GM19240 (cell line): ENCODE measurements around the gene SARS1.

Experiments
- DNase-seq: peaks from one replicate; pipeline ENCODE4 v3.0.0; 2011; ENCODE audit warnings: low spot score; ENCODE audit not compliant: insufficient read length

Gene SARS1

DNA sequence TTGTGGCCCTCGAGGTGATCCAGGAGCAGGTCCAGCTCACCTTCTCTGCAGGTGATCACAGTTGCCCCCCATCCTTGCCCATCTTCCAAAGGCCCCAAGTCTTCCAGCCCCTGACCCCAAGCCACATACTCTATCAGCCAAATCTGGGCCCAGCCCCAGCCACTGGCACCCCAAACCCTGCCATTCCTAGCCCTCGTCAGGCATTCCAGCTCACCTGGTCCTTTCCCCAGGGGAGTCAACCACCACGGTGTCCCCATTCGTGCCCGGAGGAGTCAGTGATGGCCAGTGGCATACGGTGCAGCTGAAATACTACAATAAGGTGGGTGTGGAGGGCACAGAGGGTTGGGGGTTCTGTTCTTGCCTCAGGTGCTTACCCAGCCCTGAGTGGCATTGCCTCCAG is 47.9 kb downstream of the SARS1 start:
- DNase-seq, result no peak

DNA sequence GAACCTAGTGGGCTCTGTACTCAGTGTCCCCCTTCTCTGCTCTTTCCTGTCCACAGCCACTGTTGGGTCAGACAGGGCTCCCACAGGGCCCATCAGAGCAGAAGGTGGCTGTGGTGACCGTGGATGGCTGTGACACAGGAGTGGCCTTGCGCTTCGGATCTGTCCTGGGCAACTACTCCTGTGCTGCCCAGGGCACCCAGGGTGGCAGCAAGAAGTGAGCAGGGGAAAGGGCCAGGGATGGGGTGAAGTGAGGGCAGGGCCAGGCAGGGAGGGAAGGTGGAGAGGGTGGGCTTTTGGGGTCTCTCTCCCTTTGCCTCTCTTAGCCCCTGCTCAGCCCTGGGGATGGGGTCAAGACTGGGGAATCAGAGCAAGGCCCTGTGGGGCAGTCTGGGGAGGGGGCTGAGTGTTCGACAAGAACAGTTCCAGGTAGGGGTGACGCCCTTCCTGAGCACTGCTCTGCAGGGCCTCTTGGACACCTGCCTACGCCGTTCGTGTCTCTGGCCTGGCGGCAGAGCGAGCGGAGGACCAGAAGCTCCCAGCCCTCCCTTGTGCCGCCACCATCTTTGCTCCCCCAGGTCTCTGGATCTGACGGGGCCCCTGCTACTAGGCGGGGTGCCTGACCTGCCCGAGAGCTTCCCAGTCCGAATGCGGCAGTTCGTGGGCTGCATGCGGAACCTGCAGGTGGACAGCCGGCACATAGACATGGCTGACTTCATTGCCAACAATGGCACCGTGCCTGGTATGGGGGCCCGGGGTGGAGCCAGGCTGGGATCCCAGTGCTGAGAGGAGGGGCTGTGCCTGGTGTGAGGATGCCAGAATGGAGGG is 48.7 kb downstream of the SARS1 start:
- no peak for DNase-seq

DNA sequence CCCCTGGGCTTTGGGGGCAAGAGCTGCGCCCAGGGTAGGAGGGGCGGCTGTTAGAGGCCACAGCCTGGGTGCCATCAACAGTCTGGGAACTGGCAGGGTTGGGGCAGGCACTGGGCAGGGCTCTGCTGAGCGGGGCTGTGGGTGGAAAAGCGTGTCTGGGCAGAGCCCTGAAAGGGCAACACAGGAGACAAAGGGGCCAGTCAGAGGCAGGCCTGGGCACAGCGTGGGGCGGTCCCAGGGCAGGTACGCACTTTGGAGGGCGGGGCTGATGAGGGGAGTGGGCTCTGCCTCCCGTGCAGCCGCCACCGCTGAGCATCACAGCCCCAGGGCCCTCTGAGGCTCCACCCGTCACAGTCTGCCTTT is 49.5 kb downstream of the SARS1 start:
- DNase-seq, result no peak

GRCh38 chr1:109263597-109264378 is 50.1 kb downstream of the SARS1 start:
- peak; percentile 91 for DNase-seq

GRCh38 chr1:109264379-109264755 is 50.6 kb downstream of the SARS1 start:
- DNase-seq, result no peak

GRCh38 chr1:109265016-109265415 is 51.3 kb downstream of the SARS1 start:
- DNase-seq, result no peak

- DNase-seq, result no peak
These were observed 52.1 kb downstream of the SARS1 start for GRCh38 chr1:109265741-109266330.

GRCh38 chr1:109266965-109267364 is 53.2 kb downstream of the SARS1 start:
- DNase-seq, result no peak

GRCh38 chr1:109267743-109268300 is 54.1 kb downstream of the SARS1 start:
- DNase-seq, result no peak

GRCh38 chr1:109268431-109269211 is 54.9 kb downstream of the SARS1 start:
- no peak for DNase-seq

- no peak for DNase-seq
These were observed 55.7 kb downstream of the SARS1 start for GRCh38 chr1:109269212-109269980.

DNA sequence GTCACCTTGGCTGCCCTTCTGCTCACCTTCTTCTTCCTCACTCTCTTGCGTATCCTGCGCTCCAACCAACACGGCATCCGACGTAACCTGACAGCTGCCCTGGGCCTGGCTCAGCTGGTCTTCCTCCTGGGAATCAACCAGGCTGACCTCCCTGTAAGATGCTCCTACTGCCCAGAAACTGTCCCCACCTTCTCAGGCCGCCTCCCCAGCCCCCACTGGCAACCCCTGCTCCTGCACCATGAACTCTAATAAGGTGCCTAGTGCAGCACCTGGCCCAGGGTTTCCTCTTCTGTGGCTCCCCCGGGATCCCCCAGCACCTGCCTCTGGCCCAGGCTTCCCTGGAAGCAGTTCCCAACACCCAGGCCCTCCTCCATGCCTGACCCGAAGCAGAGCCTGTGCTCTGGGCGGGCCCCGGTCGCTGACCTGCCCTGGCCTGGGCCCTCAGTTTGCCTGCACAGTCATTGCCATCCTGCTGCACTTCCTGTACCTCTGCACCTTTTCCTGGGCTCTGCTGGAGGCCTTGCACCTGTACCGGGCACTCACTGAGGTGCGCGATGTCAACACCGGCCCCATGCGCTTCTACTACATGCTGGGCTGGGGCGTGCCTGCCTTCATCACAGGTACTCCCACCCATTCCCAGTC is 56.4 kb downstream of the SARS1 start:
- no peak for DNase-seq

DNA sequence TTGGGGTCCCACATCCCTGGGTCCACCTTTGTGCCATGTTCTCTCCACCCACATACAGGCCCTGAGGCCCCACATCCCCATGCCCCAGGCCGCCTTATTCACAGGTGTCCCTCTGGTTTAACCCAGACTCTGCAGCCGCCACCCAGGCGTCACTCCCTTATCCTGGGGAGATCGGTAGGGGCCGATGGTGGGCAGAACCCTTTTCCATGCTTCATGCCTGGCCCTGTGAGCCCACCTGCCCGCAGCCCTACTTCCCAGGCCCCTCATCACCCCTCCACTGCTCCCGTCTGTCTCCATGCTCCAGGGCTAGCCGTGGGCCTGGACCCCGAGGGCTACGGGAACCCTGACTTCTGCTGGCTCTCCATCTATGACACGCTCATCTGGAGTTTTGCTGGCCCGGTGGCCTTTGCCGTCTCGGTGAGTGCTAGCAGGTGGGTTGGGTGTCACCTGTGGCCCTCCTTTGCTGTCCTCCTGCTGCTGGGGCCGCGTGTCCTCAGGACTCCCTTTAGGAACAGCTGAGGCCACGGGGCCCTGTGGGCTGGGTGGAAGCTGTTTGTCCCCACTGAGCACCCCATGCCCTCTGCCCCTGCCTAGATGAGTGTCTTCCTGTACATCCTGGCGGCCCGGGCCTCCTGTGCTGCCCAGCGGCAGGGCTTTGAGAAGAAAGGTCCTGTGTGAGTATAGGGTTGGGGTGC is 57.1 kb downstream of the SARS1 start:
- DNase-seq, result no peak

DNA sequence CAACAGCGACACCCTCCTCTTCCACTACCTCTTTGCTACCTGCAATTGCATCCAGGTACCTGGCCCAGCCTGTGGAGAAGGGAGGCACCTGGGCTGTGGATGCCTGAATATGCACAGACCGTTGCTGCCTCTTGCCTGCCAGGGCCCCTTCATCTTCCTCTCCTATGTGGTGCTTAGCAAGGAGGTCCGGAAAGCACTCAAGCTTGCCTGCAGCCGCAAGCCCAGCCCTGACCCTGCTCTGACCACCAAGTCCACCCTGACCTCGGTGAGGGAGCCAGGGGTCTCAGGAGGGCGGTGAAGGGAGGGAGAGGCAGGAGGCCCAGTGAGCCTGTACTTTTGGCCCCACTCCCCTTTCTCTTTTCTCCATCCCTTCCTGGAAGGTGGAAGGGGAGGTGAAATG is 57.7 kb downstream of the SARS1 start:
- no peak for DNase-seq

DNA sequence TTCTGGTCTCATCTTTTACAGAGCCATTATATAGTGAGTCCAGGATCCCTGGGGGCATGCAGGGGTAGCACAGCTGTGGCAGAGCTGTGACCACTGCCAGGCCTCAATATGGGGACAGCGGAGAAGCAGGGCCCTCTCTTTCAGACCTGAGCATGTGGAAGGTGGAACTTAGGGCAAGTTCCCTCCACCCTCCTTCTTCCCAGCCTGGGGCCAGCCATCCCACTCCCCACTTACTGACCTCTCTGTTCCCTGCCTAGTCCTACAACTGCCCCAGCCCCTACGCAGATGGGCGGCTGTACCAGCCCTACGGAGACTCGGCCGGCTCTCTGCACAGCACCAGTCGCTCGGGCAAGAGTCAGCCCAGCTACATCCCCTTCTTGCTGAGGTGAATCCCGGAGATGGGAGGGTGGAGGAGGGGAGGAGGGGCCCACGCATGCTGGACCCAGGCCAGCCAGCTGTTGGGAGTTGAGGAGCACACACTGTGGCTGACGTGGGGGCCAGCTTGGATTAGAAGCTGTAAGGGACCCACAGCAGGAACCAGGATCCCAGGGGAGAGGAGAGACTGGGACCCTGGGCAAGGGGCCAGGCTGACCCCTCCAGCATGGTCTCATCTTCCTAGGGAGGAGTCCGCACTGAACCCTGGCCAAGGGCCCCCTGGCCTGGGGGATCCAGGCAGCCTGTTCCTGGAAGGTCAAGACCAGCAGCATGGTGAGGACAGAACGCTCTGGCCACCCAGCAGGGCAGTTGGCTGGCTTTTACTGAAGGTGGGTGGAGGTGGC is 58.5 kb downstream of the SARS1 start:
- no peak for DNase-seq

DNA sequence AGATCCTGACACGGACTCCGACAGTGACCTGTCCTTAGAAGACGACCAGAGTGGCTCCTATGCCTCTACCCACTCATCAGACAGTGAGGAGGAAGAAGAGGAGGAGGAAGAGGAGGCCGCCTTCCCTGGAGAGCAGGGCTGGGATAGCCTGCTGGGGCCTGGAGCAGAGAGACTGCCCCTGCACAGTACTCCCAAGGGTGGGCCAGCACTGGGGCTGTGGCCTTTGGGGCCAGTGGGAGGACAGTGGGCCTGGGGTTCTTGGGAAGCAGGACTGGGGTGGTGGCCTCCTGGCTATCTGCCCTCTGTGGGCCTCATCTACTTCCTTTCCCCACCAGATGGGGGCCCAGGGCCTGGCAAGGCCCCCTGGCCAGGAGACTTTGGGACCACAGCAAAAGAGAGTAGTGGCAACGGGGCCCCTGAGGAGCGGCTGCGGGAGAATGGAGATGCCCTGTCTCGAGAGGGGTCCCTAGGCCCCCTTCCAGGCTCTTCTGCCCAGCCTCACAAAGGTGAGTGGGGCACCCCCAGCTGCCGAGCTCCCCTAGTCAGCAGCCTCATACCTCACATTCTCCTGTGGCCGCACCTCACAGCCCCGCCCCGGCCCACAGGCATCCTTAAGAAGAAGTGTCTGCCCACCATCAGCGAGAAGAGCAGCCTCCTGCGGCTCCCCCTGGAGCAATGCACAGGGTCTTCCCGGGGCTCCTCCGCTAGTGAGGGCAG is 59.3 kb downstream of the SARS1 start:
- DNase-seq, result no peak

GRCh38 chr1:109273570-109274288 is 60.0 kb downstream of the SARS1 start:
- DNase-seq, result no peak
